K562 (cell line): ENCODE data around the gene OGDH. TPM values are rescaled to one million over a fixed set of nuclear protein-coding genes. Genes with fewer than 3 reads are reported as not detected.

Experiments used
- CREB3L1 ChIP-seq: fragments of 450-650 bp; IDR thresholded peaks from 2 replicates; pipeline ENCODE4 v1.6.1; 2014; ENCODE audit warnings: low read depth, mild to moderate bottlenecking, moderate library complexity, borderline replicate concordance
- FOXP1 ChIP-seq: sonication (generic); formaldehyde crosslinking; IDR thresholded peaks from 2 replicates; pipeline ENCODE4 v1.8.0; 2022; ENCODE audit warnings: mild to moderate bottlenecking, missing genetic modification reagents
- GTF3C2 ChIP-seq: IDR thresholded peaks from 3 replicates; pipeline ENCODE4 v1.6.1; 2011; ENCODE audit warnings: borderline replicate concordance, mild to moderate bottlenecking, moderate library complexity; ENCODE audit not compliant: insufficient read length; ENCODE audit errors: extremely low read depth
- KLF10 ChIP-seq: fragments of 250-450 bp; sonication (Bioruptor Pico); IDR thresholded peaks from 2 replicates; pipeline ENCODE4 v1.6.1; 2021; ENCODE audit warnings: matching md5 sums
- MAZ ChIP-seq, 2 experiments: fragments of 450-650 bp in 1 of 2; sonication (generic) in 1 of 2; formaldehyde crosslinking; IDR thresholded peaks in 1 of 2; conservative IDR thresholded peaks in 1 of 2; 2 replicates each; pipeline versions ENCODE4 v1.4.0 to v1.5.0; 2020; ENCODE audit warnings: mild to moderate bottlenecking in 1 of 2, missing genetic modification reagents in 1 of 2
- NR2C2 ChIP-seq, 2 experiments: fragments of 200-800 bp in 1 of 2; sonication (Bioruptor generic) in 1 of 2; sonication (generic) in 1 of 2; formaldehyde crosslinking in 1 of 2; IDR thresholded peaks; 2 replicates each; pipeline versions ENCODE4 v1.6.1 to v1.8.0; 2016 to 2022; ENCODE audit warnings: mild to moderate bottlenecking in 1 of 2, missing compliant biosample characterization in 1 of 2, missing genetic modification characterization in 1 of 2, missing genetic modification reagents in 1 of 2
- POLR3G ChIP-seq: IDR thresholded peaks from 2 replicates; pipeline ENCODE4 v1.6.1; 2011; ENCODE audit not compliant: insufficient read length, insufficient replicate concordance; ENCODE audit errors: extremely low read depth
- SAP30 ChIP-seq: fragments of 200-600 bp; sonication (generic); IDR thresholded peaks from 2 replicates; pipeline ENCODE4 v1.6.1; 2012; ENCODE audit warnings: borderline replicate concordance, low read depth, mild to moderate bottlenecking, moderate library complexity, low read length, control low read depth, inconsistent platforms; ENCODE audit not compliant: insufficient read depth, poor library complexity, severe bottlenecking
- SMARCA5 ChIP-seq: fragments of 450-650 bp; IDR thresholded peaks from 2 replicates; pipeline ENCODE4 v1.6.1; 2016
- XRCC4 ChIP-seq: IDR thresholded peaks from one replicate; pipeline ENCODE4 v1.6.1; 2011; ENCODE audit not compliant: insufficient read depth, insufficient read length; ENCODE audit errors: extremely low read depth
- ZHX1 ChIP-seq: fragments of 150-350 bp; conservative IDR thresholded peaks from 2 replicates; pipeline ENCODE4 v1.6.1; 2014; ENCODE audit warnings: low read length
- ZNF124 ChIP-seq: sonication (generic); formaldehyde crosslinking; IDR thresholded peaks from 2 replicates; pipeline ENCODE4 v1.8.1; 2022; ENCODE audit warnings: missing genetic modification reagents
- ZNF212 ChIP-seq: fragments of 450-650 bp; formaldehyde crosslinking; IDR thresholded peaks from 2 replicates; pipeline ENCODE4 v1.4.0; 2020; ENCODE audit warnings: mild to moderate bottlenecking
- ZNF592 ChIP-seq: fragments of 450-650 bp; IDR thresholded peaks from 2 replicates; pipeline ENCODE4 v1.6.1; 2017; ENCODE audit warnings: antibody characterized with exemption, mild to moderate bottlenecking
- ZNF717 ChIP-seq: fragments of 250-450 bp; sonication (Bioruptor Pico); IDR thresholded peaks from 2 replicates; pipeline ENCODE4 v1.5.0; 2021
- polyA plus RNA-seq, 8 experiments: library from polyadenylated mRNA; depleted of rRNA in 4 of 8; stranded (reverse) in 5 of 8; unstranded in 3 of 8; fragments of >200 nt; fragmentation: Nextera tagmentation in 2 of 8; fragmentation: Illumina TruSeq in 1 of 8; extraction: Ambion mirVana in 2 of 8; extraction: Trizol in 1 of 8; gene quantifications; 2 replicates each; pipeline versions ENCODE4 v1.2.1 to v1.2.3, GENCODE V29; 2011 to 2014; ENCODE audit warnings: inconsistent platforms in 1 of 8, missing spikeins in 1 of 8
- total RNA-seq, 7 experiments: library from RNA; depleted of rRNA in 6 of 7; stranded (reverse); fragments of >200 nt in 6 of 7; fragmentation: Illumina TruSeq in 2 of 7; extraction: Trizol in 2 of 7; gene quantifications; 2 replicates each; pipeline versions ENCODE4 v1.2.1 to v1.2.3, GENCODE V29; 2011 to 2021; ENCODE audit warnings: low replicate concordance in 1 of 7

The OGDH gene
- total and polyA plus RNA-seq, 9 of the 15 experiments (the other 6 are each of a cell fraction or from before 2014, with no cell fraction given): 3.1 to 80.3 (median 23.5) TPM

- TF ChIP-seq NR2C2 (CRISPR knock-in tag; IDR thresholded peaks at IDR 0.05) (no peak), NR2C2 (tag; IDR thresholded peaks at IDR 0.05) (no peak; the same call in 1 of the 2 replicates), GTF3C2 (no peak), ZNF212 (CRISPR knock-in tag) (no peak), POLR3G (no peak), CREB3L1 (no peak), ZNF124 (CRISPR knock-in tag) (no peak), FOXP1 (CRISPR knock-in tag) (no peak), KLF10 (CRISPR knock-in tag) (no peak), MAZ (CRISPR knock-in tag; conservative IDR thresholded peaks at IDR 0.05 in 1 of 2, IDR thresholded peaks at IDR 0.05 in 1 of 2) (no peak), ZNF717 (CRISPR knock-in tag) (no peak), ZNF592 (peak; percentile 44; the same call in 1 of the 2 replicates), SMARCA5 (no peak), ZHX1 (no peak), SAP30 (peak; percentile 27), XRCC4 (no peak)
These were observed 28.6 kb downstream of the OGDH start (continued) for GRCh38 chr7:44634839-44635591.
